PC-3 (cell line): ENCODE measurements around the gene USP17L18.
"Not testable (repeated sequence)": the region's sequence is repeated elsewhere in the genome, so short reads cannot be mapped to it uniquely, and the experiment has no call there.

Experiments used
- CTCF ChIP-seq: fragments of 300-600 bp; sonication (generic); conservative IDR thresholded peaks from 2 replicates; pipeline ENCODE4 v1.5.1; 2017; ENCODE audit warnings: antibody characterized with exemption, low read depth, mild to moderate bottlenecking, low read length
- EZH2 ChIP-seq: fragments of 300-600 bp; sonication (generic); IDR thresholded peaks from one replicate; pipeline ENCODE4 v1.6.1; 2017; ENCODE audit warnings: antibody characterized with exemption, mild to moderate bottlenecking, low read length; ENCODE audit not compliant: unreplicated experiment

- not testable (repeated sequence) for TF ChIP-seq CTCF, EZH2
Observed at GRCh38 chr4:9253078-9253477, 4.6 kb downstream of the USP17L18 start, which contains the start of gene USP17L19.
